Measurements from ENCODE around the gene POLD1. TPM values are rescaled to one million over a fixed set of nuclear protein-coding genes. Genes with fewer than 3 reads are reported as not detected.

The POLD1 gene
- total RNA-seq, 1 donor from 2014 or later: 82.0 TPM

DNA sequence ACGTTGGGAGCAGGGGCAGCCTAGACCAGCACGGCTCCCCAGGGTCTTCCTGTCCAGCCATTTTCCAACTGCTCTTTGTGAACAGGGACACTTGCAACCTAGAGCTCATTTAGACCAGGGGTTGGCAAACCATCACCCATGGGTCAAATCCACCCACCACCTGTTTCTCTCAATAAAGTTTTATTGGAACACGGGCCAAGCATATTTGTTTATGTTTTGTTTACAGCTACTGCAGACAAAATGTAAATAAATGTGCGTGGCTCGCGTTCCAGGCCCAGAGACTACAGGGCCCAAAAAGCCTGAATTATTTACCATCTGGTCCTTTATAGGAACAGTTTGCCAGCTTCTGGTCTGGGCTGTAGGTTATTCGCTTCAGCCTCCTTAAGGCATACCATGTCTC lies 78.8 kb downstream of the POLD1 start:
- DNase-seq (ENCODE audit: low read depth, low spot score): no peak

DNA sequence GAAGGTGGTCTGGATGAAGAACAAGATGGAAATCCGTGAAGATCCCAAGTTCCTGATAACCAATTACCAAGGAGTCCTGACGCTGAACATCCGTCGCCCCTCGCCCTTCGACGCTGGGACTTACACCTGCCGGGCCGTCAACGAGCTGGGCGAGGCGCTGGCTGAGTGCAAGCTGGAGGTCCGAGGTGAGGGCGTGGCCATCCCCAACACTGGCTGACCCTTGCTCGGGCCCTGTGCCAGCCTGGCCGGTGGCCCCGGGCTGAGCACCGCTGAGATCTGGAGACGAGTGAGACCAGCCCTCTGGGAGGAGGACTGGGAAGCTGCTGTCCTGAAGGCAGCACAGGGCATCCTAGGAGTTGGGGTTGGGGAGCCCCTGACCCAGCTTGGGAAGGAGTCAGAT lies 80.2 kb downstream of the POLD1 start:
- DNase-seq (ENCODE audit: low read depth, low spot score): no peak

DNA sequence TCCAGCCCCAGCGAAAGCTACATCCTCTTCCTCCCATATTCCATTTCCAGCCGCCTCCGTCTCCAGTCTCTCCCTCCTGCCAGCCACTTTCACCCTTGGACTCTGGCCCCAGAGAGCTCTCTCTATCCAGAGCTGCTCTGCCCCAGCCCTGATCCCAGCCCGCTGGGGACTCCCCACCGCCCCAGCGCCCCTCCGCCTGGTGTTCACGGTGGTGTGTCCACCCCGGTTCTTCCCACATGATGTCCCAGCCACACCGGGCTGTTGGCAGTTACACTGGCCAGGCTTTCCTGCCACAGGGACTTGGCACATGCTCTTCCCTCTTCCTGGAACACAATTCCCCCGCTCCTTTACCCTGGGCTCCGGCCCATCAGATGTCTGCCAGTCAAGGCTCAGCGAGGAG lies 80.9 kb downstream of the POLD1 start:
- no peak for DNase-seq (ENCODE audit: low read depth, low spot score)

DNA sequence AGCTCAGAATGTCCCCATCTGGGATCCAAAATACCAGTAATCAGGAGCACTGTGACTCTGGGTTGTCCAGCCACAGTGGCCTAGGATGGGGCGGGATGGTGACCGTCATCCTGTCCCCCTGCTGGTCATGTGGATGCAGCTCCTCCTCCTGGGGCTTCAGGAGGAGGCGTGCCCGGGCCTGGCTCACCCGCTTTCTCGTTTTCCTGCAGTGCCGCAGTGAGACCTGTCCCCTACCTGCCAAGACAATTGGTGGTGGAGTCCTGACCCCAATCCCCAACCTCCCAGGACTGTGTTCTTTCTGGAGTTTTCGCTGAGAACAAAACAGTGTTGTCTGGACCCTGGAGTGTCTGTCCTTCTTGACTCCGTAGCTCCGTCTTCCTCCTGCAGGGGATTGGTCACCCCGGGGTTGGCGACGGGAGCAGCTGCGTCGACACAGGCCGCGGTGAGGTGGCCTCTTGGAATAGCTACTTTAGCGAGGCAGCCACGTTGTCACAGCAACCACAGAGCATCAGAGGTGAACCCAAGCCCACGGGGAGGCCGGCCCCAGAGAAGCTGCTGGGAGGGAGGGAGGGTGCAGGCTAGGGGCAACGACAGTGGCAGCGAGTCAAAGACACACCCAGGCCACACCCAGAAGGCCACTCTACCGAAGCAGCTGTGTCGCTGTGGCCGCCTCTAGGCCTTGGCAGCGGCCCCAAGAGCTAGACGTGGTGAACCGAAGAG lies 82.0 kb downstream of the POLD1 start:
- DNase-seq (ENCODE audit: low read depth, low spot score): no peak

DNA sequence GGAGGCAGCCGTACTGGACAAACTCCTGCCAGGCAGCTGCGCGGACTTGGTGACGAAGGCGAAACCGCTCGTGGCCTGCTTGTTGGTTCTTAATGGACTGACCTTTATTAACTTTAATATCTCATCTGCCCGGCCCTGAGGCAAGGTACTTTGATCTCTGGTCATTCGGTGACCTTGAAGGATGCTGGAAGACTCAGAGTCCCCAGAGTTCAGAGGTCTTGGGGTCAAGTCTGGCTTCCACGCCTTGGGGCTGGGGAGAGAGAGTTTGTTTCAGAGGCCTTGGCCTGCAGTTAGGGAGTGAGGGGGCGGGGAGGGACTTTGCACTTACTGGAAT lies 82.5 kb downstream of the POLD1 start:
- no peak for DNase-seq (ENCODE audit: low read depth, low spot score)

DNA sequence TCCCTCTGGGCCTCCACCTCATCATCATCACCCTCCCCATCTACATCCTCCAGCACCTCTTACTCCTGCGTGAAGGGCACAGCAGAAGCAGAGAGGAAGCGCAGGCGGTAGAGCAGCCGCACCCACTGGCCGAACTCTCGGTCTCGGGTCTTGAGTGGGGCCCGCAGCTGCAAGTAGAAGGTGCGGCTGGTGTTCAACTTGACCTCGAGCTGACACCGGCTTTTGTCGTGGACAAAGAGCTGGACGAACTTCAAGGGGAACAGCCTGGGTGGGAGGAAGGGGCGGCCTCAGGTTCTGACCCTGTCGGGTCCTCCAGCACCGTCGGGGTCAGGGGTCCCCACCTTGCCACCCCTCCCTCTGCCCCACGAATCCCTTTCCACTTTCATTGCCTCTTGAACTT lies 83.4 kb downstream of the POLD1 start:
- no peak for DNase-seq (ENCODE audit: low read depth, low spot score)

Other genes with a start within 250 kb of the POLD1 start
- gene IZUMO2, start 221.1 kb upstream of the POLD1 start, total RNA-seq: not detected in 2 replicates
- gene MYH14, start 180.7 kb upstream of the POLD1 start, total RNA-seq: 0.07 TPM in 1 of 2 replicates, not detected in the other
- gene KCNC3, start 55.0 kb upstream of the POLD1 start, total RNA-seq: under 0.01 and 0.11 TPM in 2 replicates
- gene NAPSA, start 18.7 kb upstream of the POLD1 start, total RNA-seq: under 0.01 and 0.11 TPM in 2 replicates
- gene NR1H2, start 7.9 kb upstream of the POLD1 start, total RNA-seq: 56.8 and 67.8 TPM in 2 replicates
- gene SPIB, start 34.6 kb downstream of the POLD1 start, total RNA-seq: 0.04 TPM in 1 of 2 replicates, not detected in the other
- not detected in 2 replicates for gene MYBPC2, start 48.5 kb downstream of the POLD1 start, total RNA-seq
- gene EMC10, start 92.2 kb downstream of the POLD1 start, total RNA-seq: 63.2 and 74.2 TPM in 2 replicates
- gene GARIN5A, start 92.5 kb downstream of the POLD1 start, total RNA-seq: not detected in 2 replicates
- gene JOSD2, start 126.8 kb downstream of the POLD1 start, total RNA-seq: 18.3 and 22.0 TPM in 2 replicates
- not detected in 2 replicates for gene ASPDH, start 129.6 kb downstream of the POLD1 start, total RNA-seq
- 0.07 TPM in 1 of 2 replicates, not detected in the other for gene LRRC4B, start 184.1 kb downstream of the POLD1 start, total RNA-seq

Measured in pulmonary artery endothelial cell (primary cell).